22Rv1 (cell line): ENCODE results near the gene PLK5.

Experiments
- H3K27ac ChIP-seq: fragments of 450-650 bp; 2 replicates; pipeline ENCODE4 v1.5.1; 2017
- CTCF ChIP-seq: fragments of 450-650 bp; IDR thresholded peaks from 2 replicates; pipeline ENCODE4 v1.5.1; 2017; ENCODE audit warnings: mild to moderate bottlenecking
- ZFX ChIP-seq: fragments of 450-650 bp; IDR thresholded peaks from 2 replicates; pipeline ENCODE4 v1.6.1; 2017; ENCODE audit warnings: antibody characterized with exemption, borderline replicate concordance

PLK5 gene

GRCh38 chr19:1488282-1488601 is 35.6 kb upstream of the PLK5 start:
- H3K27ac ChIP-seq: no peak overlapping the region
- no peak for TF ChIP-seq CTCF
- TF ChIP-seq ZFX: no peak

- H3K27ac ChIP-seq: peak overlapping the region; percentile 66
Measured at GRCh38 chr19:1489463-1490310, 34.2 kb upstream of the PLK5 start.

GRCh38 chr19:1490311-1491113 is 33.4 kb upstream of the PLK5 start, which contains the start of gene PCSK4:
TSS of gene PCSK4 (minus strand) at chr19:1490350. CDS start at chr19:1490346, 4 bp downstream.
- peak within 1 kb of the TSS; percentile 66 for H3K27ac ChIP-seq
- TF ChIP-seq ZFX (no peak), CTCF (no peak)

More at GRCh38 chr19:1489463-1490310, 34.2 kb upstream of the PLK5 start:
- TF ChIP-seq CTCF (no peak), ZFX (no peak)

GRCh38 chr19:1491114-1491848 is 32.6 kb upstream of the PLK5 start, which contains the start of gene REEP6:
TSS of gene REEP6 (plus strand) at chr19:1491181. CDS start at chr19:1491270, 89 bp downstream.
- peak within 1 kb of the TSS; percentile 66 for H3K27ac ChIP-seq

GRCh38 chr19:1491849-1492170 is 32.1 kb upstream of the PLK5 start:
- H3K27ac ChIP-seq: no peak overlapping the region
- TF ChIP-seq CTCF (no peak), ZFX (no peak)

More at GRCh38 chr19:1491114-1491848, 32.6 kb upstream of the PLK5 start, which contains the start of gene REEP6:
- no peak for TF ChIP-seq CTCF
- TF ChIP-seq ZFX: no peak

- no peak overlapping the region for H3K27ac ChIP-seq
- TF ChIP-seq ZFX (no peak), CTCF (no peak)
Measured at GRCh38 chr19:1492474-1493006, 31.3 kb upstream of the PLK5 start.
